WERI-Rb-1 (cell line): ENCODE data around the gene ABHD17B.

Experiments used
- DNase-seq: peaks from one replicate; pipeline ENCODE4 v3.0.0-alpha.2; 2020
- H3K27ac ChIP-seq: fragments of 250-450 bp; sonication (Bioruptor Pico); 2 replicates; pipeline ENCODE4 v1.5.1; 2020; ENCODE audit warnings: mild to moderate bottlenecking, moderate library complexity
- H3K27me3 ChIP-seq: fragments of 250-450 bp; sonication (Bioruptor Pico); 2 replicates; pipeline ENCODE4 v1.5.1; 2021; ENCODE audit warnings: mild to moderate bottlenecking, low read depth, moderate library complexity; ENCODE audit not compliant: insufficient read depth, severe bottlenecking
- H3K36me3 ChIP-seq: fragments of 250-450 bp; sonication (Bioruptor Pico); 2 replicates; pipeline ENCODE4 v1.5.1; 2020; ENCODE audit warnings: mild to moderate bottlenecking, moderate library complexity
- H3K4me3 ChIP-seq: 2 replicates; pipeline ENCODE4 v1.5.1; 2011; ENCODE audit warnings: low read depth, mild to moderate bottlenecking, control low read depth, low read length
- H3K9me3 ChIP-seq: fragments of 250-450 bp; sonication (Bioruptor Pico); 2 replicates; pipeline ENCODE4 v1.5.1; 2021; ENCODE audit warnings: mild to moderate bottlenecking, moderate library complexity; ENCODE audit not compliant: severe bottlenecking
- TF ChIP-seq, protein P1 (sequence below): IDR thresholded peaks from 2 replicates; pipeline ENCODE4 v1.5.1; 2011; ENCODE audit warnings: low read depth, mild to moderate bottlenecking, control low read depth, inconsistent platforms, low read length

Gene ABHD17B

GRCh38 chr9:71921190-71921814 lies 10.3 kb upstream of the ABHD17B start:
- H3K27me3 ChIP-seq, result no peaks in the 10 kb centered on the region
- TF ChIP-seq, protein P1, sequence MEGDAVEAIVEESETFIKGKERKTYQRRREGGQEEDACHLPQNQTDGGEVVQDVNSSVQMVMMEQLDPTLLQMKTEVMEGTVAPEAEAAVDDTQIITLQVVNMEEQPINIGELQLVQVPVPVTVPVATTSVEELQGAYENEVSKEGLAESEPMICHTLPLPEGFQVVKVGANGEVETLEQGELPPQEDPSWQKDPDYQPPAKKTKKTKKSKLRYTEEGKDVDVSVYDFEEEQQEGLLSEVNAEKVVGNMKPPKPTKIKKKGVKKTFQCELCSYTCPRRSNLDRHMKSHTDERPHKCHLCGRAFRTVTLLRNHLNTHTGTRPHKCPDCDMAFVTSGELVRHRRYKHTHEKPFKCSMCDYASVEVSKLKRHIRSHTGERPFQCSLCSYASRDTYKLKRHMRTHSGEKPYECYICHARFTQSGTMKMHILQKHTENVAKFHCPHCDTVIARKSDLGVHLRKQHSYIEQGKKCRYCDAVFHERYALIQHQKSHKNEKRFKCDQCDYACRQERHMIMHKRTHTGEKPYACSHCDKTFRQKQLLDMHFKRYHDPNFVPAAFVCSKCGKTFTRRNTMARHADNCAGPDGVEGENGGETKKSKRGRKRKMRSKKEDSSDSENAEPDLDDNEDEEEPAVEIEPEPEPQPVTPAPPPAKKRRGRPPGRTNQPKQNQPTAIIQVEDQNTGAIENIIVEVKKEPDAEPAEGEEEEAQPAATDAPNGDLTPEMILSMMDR, result no peak
- no peak overlapping the region for H3K27ac ChIP-seq

GRCh38 chr9:71920456-71921189 lies 9.6 kb upstream of the ABHD17B start:
- Histone ChIP-seq H3K4me3 (no peak overlapping the region), H3K27ac (no peak overlapping the region), H3K27me3 (no peaks in the 10 kb centered on the region), H3K36me3 (no peaks in the 10 kb centered on the region), H3K9me3 (no peaks in the 10 kb centered on the region)
- no peak for DNase-seq
- TF ChIP-seq, protein P1, result no peak

More at GRCh38 chr9:71921190-71921814, 10.3 kb upstream of the ABHD17B start:
- DNase-seq, result no peak
- no peaks in the 10 kb centered on the region for H3K36me3 ChIP-seq
- no peaks in the 10 kb centered on the region for H3K9me3 ChIP-seq
- H3K4me3 ChIP-seq, result no peak overlapping the region

GRCh38 chr9:71918419-71918818 lies 7.4 kb upstream of the ABHD17B start:
- no peaks in the 10 kb centered on the region for H3K27me3 ChIP-seq
- H3K4me3 ChIP-seq, result no peak overlapping the region
- H3K36me3 ChIP-seq, result no peaks in the 10 kb centered on the region
- H3K9me3 ChIP-seq, result no peaks in the 10 kb centered on the region
- no peak overlapping the region for H3K27ac ChIP-seq
- DNase-seq, result no peak
- TF ChIP-seq, protein P1, result no peak

- DNase-seq, result no peak
- H3K4me3 ChIP-seq, result no peak overlapping the region
- no peaks in the 10 kb centered on the region for H3K9me3 ChIP-seq
- TF ChIP-seq, protein P1, result no peak
- H3K36me3 ChIP-seq, result no peaks in the 10 kb centered on the region
- no peaks in the 10 kb centered on the region for H3K27me3 ChIP-seq
- H3K27ac ChIP-seq, result no peak overlapping the region
These were observed 6.0 kb upstream of the ABHD17B start for GRCh38 chr9:71916834-71917534.

DNA sequence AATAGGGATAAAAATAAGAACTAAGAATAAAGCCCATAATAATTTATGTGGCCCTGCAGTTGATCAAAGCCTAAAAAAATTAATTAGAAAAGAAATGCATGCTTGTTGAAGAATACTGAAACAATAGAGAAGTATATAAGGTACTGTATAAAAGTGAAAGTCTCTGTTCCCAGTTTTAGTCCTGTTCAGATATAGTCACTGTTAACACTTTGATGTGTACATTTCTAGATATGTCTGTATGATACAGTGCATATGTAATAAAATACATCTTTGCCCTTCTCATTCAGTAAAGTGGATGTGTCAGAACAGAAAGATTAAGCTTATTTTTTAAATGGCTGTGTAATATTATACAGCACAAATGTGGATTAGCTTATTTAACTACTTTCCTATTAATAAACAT lies 4.5 kb upstream of the ABHD17B start:
- TF ChIP-seq, protein P1, result no peak

More for the DNA sequence above, 4.5 kb upstream of the ABHD17B start:
- Histone ChIP-seq H3K9me3 (no peaks in the 10 kb centered on the region), H3K36me3 (peaks cover 4% of the 10 kb centered on the region), H3K27ac (no peak overlapping the region), H3K27me3 (no peaks in the 10 kb centered on the region), H3K4me3 (no peak overlapping the region)
- DNase-seq, result no peak
